CD4-positive, alpha-beta T cell treated with Interleukin-2 at 100 ng/mL for 4 hours (primary cell): ENCODE measurements around the gene NEGR1.

Experiments
- DNase-seq: peaks from one replicate; pipeline ENCODE4 v3.0.0-alpha.2; 2020; ENCODE audit warnings: low spot score

NEGR1 gene

GRCh38 chr1:71850515-71850914 is 431.8 kb downstream of the NEGR1 start:
- no peak for DNase-seq

GRCh38 chr1:71843012-71843411 is 439.3 kb downstream of the NEGR1 start:
- no peak for DNase-seq

DNA sequence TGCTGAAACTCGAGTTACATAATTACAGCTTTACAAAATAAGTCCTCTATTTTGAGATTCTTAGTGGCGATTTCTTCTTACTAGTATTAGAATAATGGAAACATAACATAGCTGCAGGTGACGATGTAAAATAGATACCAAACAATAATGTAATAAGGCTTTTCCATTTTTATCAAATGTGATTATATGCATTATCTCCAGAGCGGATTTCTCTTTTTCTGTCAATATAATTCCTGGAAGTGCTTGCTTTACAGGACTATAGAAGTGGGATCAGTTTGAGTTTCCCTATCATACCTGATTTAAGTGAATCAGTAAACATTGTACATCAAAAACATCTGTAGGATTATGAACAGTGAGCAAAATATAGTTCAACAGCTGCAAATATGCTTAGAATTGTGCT is 442.5 kb downstream of the NEGR1 start:
- DNase-seq, result no peak

DNA sequence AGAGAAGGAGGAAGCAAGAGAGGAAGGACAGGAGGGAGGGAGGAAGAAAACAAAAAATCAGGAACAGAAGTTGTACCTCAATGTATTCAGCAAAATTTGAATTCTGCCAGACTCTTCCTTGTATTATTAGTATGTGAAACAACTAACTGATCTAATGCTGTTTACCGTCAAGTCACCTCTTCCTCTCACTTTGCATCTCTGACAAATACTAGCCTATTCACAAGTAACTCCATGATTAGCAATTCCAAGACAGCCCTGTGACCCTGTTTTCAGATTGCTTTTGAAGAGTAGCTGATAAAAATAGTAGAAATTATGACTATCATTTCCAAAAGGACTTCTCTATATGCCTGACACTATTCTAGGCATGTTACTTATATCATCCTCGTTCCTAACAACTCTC is 445.4 kb downstream of the NEGR1 start:
- no peak for DNase-seq

- no peak for DNase-seq
Measured at GRCh38 chr1:71835442-71835813, 446.9 kb downstream of the NEGR1 start.

GRCh38 chr1:71834601-71835441 is 447.5 kb downstream of the NEGR1 start:
- no peak for DNase-seq

GRCh38 chr1:71831646-71832045 is 450.7 kb downstream of the NEGR1 start:
- no peak for DNase-seq

GRCh38 chr1:71829346-71829745 is 453.0 kb downstream of the NEGR1 start:
- DNase-seq, result no peak

DNA sequence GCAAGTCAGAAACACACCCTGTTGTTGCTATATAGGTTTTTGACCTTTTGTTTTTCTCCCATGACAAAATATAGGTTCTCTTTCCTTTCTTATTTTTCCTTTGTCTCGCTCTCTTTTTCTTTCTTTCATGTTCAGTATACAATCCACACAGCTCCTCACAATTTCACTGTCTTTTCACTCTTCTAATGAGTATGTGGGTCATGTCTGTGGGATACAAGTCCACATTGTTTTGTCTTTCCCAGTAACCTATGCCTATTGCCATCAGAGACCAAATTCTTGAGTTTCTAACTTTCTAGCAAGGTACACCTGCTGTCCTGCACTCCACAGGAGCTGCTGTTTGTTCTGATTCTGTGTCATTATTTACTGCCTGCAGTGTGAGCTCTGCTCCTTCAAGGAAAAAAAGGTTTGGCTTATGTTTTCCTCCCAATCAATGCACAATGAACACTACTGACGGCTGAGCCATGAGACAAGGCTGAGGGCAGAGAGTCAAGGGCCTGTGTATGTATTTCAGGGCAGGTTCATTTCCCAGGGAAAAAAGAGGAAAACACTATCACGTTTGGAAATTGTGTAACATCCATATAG is 453.8 kb downstream of the NEGR1 start:
- no peak for DNase-seq

DNA sequence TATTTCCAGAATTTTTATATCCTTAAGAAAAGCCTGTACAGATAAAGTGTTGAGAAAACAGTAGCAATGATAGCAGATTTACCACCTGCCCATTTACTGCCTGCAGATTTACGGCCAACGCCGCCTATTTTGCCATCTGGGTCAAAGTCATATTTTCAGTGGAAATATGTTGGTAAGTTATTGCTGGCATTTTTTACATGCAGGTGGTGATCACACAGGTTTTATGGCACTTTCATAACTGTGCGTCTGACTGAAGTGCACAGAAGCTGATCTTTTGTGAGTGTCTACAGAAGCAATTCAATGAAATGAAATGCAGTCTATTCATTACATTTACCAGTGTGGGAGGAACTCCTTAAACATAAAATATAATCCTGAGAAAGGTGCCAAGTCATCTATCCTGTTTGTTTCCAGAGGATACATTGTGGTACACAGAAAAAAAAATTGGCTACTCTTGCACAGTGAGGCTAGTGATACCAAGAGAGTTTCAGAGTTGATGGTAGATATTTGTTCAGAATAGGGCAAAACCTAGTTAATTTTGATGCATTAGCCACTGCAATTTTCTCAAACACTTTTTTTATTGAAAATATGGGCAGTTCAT is 458.5 kb downstream of the NEGR1 start:
- no peak for DNase-seq

DNA sequence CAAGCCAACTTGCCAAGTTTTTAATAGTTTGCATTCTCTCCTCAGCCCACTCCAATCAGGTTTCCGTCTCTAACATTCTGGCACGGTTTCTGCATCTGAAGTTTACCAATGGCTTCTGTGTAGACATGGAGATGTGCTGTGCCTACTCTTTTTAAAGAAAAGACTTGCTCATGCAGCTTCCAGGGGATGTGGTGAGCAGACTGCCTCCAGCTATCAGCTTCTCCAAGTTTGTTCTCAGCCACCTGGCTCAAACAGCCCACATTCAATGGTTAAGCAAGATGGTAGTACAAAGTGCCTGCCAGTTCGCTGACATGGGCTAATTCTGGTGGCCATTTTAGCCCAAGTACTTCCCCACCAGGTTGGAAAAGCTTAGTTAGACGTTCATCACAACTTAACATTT is 465.3 kb downstream of the NEGR1 start:
- DNase-seq, result no peak

DNA sequence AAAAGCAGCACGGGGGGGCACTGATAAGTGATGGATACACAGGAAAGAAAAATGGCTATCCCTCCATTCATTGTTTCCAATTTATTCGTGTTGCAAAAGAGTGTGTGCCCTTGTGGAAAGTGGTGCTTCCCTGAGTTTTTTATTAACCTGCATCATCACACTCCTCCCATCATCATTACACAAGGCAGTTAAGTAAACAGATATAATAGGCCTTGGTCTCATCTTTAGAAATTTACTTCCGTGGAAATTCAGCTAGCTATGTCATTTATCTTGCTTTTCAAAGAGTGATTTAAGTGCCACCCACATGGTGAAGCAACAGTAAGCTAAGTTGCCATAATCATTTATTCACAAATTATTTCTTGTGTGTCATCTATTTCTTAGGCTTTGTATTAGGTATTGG is 473.3 kb downstream of the NEGR1 start:
- DNase-seq, result no peak

- no peak for DNase-seq
Measured at GRCh38 chr1:71804140-71804539, 478.2 kb downstream of the NEGR1 start.

GRCh38 chr1:71796006-71796405 is 486.3 kb downstream of the NEGR1 start:
- no peak for DNase-seq

GRCh38 chr1:71792264-71792663 is 490.1 kb downstream of the NEGR1 start:
- DNase-seq, result no peak

GRCh38 chr1:71788113-71788512 is 494.2 kb downstream of the NEGR1 start:
- DNase-seq, result no peak

DNA sequence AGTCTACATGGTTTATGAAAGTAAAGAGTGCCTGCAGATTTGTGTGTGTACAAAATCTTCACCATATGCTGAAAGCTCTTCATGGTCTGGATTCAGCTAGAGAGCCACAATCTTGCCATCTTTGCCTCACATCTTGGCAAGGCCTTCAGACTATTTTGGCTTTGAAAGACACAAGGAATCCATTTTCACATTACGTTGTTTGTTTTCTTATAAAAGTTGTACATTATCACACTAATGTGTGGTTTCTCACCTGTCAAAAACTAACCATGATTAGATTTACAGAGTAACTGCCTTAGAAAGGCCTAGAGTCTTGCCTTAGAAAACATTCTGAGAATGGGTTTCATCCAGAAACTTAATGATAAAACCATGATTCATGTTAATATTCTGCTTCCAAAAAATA is 494.6 kb downstream of the NEGR1 start:
- no peak for DNase-seq

DNA sequence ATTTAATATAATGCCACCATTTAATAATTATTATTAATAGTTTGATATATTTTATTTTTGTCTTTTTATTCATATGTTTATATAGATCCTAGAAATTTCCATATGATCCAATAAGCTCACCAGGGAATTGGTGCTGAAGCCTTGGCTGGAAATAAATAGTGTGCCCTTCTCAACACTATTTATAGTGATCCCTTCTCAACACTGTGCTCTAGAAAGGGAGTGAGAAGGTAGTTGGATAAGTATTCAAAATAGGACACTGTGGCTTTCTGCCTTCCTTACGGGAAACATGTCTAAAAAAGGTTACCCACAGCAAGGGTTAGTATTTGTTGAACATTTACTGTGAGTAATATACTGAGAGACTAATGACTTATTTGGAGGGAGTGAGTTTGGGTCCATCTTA is 496.1 kb downstream of the NEGR1 start:
- no peak for DNase-seq

GRCh38 chr1:71785450-71785849 is 496.9 kb downstream of the NEGR1 start:
- no peak for DNase-seq

GRCh38 chr1:71785000-71785399 is 497.3 kb downstream of the NEGR1 start:
- no peak for DNase-seq

GRCh38 chr1:71784241-71784640 is 498.1 kb downstream of the NEGR1 start:
- no peak for DNase-seq

- no peak for DNase-seq
Measured at GRCh38 chr1:71783071-71783470, 499.3 kb downstream of the NEGR1 start.

DNA sequence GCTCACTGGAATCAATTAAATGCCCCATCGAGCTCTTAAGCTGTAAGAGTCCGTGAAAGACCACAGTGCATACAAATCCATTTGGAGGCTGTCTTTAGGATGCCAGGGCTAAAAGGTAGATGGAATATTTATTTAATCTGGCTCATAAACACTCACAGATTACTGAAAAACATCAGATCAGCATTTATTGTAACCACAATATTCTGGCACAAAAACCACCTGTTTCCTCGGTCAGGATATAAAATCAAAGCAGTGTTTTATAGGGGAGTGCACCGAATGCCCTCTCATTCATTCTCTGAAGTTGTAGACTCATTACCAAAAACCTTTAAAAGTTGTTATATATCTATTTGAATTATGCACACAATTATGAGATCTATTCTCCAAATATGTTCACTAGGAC is 500.9 kb downstream of the NEGR1 start:
- no peak for DNase-seq

DNA sequence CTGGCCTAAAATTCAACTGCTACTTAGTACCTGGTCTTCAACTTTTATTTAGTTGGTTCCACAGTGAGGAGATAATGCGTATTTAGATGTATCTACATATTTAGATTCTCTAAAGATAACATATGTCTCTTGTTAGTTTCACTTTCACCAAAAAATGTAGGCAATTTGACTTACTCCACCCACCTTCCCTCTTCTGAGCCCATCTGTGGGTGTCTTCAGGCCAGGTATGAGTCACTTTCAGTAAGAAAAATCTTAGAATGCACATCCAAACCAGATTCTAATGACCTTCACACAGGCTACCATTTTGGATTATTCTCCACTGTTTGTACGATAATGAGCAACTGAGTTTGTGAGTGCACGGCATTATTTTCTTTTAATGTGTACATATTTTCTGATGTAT is 501.7 kb downstream of the NEGR1 start:
- DNase-seq, result no peak
